Thyroid gland (tissue), 4 donors: Measurements from ENCODE around the gene ERVW-1. TPM values are rescaled to one million over a fixed set of nuclear protein-coding genes. Genes with fewer than 3 reads are reported as not detected.

Source experiments
- DNase-seq, 2 donors: peaks; one replicate each; pipeline ENCODE4 v3.0.0-alpha.2; 2019
- H3K27ac ChIP-seq, 3 donors: fragments of 200-600 bp; sonication (generic); 1 replicate in 2 of 3; 2 replicates in 1 of 3; pipeline ENCODE4 v1.5.1; 2016 to 2019; ENCODE audit warnings: mild to moderate bottlenecking in 1 of 3, moderate library complexity in 1 of 3
- H3K27me3 ChIP-seq: fragments of 200-600 bp; sonication (generic); one replicate; pipeline ENCODE4 v1.5.1; 2019
- H3K36me3 ChIP-seq, 2 donors: fragments of 200-600 bp; sonication (generic); one replicate each; pipeline ENCODE4 v1.5.1; 2016 to 2019
- H3K4me1 ChIP-seq, 2 donors: fragments of 200-600 bp; sonication (generic); one replicate each; pipeline ENCODE4 v1.5.1; 2017 to 2019
- H3K4me3 ChIP-seq, 3 donors: fragments of 200-600 bp; sonication (generic); replicated peaks in 1 of 3; 1 replicate in 2 of 3; 2 replicates in 1 of 3; pipeline ENCODE4 v1.5.1; 2016; ENCODE audit warnings: mild to moderate bottlenecking in 1 of 3
- H3K9me3 ChIP-seq: fragments of 200-600 bp; sonication (generic); one replicate; pipeline ENCODE4 v1.5.1; 2017
- POLR2A ChIP-seq, 2 donors: fragments of 450-650 bp; IDR thresholded peaks; one replicate each; pipeline ENCODE4 v1.6.1; 2017; ENCODE audit warnings: antibody characterized with exemption in 2 of 2, mild to moderate bottlenecking in 2 of 2, moderate library complexity in 1 of 2
- WGBS, 2 donors: methylation state at CpG; one replicate each; pipeline ENCODE4 v1.1.5; 2017; 5-methylcytosine and 5-hydroxymethylcytosine counted together
- intact Hi-C: fragments of 100-400 bp; cut with DNase I; formaldehyde crosslinking; loops from one replicate; pipeline ENCODE4 v1.15.1; 2023
- total RNA-seq, 4 donors: library from RNA; depleted of rRNA; stranded (reverse); fragments of >200 nt; gene quantifications; one replicate each; pipeline ENCODE4 v1.2.3, GENCODE V29; 2016
- TF ChIP-seq, protein P1 (sequence below), 6 experiments: fragments of 200-600 bp in 3 of 6; fragments of 450-650 bp in 3 of 6; sonication (generic) in 3 of 6; IDR thresholded peaks; one replicate each; pipeline ENCODE4 v1.5.1; 2016 to 2019; ENCODE audit warnings: antibody characterized with exemption in 6 of 6, mild to moderate bottlenecking in 2 of 6, inconsistent platforms in 1 of 6, moderate library complexity in 1 of 6

ERVW-1 gene
- total RNA-seq, 4 donors from 2014 or later = not detected

DNA sequence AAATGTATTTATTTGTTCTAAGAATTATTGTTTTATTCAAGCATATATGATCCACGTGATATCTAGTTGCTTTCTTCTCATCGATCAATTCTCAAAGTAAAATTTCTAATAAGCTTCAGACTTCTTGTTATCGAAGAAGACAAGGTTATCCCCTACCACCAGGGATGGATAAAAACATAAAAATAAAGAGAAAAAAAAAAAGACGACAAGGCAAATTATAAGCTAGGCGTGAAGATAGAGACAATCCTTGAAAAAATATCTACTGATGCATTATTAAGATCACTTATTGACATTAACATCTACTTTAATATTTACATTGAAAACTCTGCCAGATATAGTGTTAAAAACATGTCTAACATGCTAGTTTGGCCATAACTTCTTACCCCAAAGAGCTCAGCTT lies 31.2 kb upstream of the ERVW-1 start:
- DNase-seq = no peak
- no peak for TF ChIP-seq POLR2A (IDR thresholded peaks at IDR 0.05)
- 97% methylated on average over 5 of the region's 5 CpGs for WGBS, 2 donors
- Histone ChIP-seq H3K27ac (no peak overlapping the region), H3K27me3 (no peaks in the 10 kb centered on the region), H3K36me3 (peaks cover 8 to 20% of the 10 kb centered on the region in 2 donors), H3K9me3 (no peaks in the 10 kb centered on the region), H3K4me1 (no peaks in the 10 kb centered on the region), H3K4me3 (no peak overlapping the region)
- intact Hi-C loops = no loop called here

DNA sequence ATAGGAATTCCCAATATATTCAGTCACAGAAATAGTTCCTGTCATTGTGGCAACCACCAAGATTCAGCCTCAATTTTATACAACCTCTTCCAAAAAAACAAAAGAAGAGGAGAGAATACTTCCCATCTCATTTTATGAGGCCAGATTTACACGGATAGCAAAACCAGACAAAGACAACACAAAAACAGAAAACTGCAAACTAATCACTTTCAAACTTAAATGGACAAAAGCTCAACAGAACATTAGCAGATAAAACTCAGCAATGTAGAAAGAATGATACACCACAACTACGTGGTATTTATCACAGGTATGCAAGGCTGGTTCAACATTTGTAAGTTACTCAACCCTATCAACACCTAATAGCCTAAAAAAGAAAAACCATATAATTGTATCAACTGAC lies 28.6 kb upstream of the ERVW-1 start:
- Histone ChIP-seq H3K27ac (no peak overlapping the region), H3K27me3 (no peaks in the 10 kb centered on the region), H3K9me3 (no peaks in the 10 kb centered on the region), H3K4me1 (no peaks in the 10 kb centered on the region), H3K4me3 (no peak overlapping the region), H3K36me3 (peaks cover 9 to 21% of the 10 kb centered on the region in 2 donors)
- TF ChIP-seq POLR2A (IDR thresholded peaks at IDR 0.05) = no peak
- TF ChIP-seq, protein P1, sequence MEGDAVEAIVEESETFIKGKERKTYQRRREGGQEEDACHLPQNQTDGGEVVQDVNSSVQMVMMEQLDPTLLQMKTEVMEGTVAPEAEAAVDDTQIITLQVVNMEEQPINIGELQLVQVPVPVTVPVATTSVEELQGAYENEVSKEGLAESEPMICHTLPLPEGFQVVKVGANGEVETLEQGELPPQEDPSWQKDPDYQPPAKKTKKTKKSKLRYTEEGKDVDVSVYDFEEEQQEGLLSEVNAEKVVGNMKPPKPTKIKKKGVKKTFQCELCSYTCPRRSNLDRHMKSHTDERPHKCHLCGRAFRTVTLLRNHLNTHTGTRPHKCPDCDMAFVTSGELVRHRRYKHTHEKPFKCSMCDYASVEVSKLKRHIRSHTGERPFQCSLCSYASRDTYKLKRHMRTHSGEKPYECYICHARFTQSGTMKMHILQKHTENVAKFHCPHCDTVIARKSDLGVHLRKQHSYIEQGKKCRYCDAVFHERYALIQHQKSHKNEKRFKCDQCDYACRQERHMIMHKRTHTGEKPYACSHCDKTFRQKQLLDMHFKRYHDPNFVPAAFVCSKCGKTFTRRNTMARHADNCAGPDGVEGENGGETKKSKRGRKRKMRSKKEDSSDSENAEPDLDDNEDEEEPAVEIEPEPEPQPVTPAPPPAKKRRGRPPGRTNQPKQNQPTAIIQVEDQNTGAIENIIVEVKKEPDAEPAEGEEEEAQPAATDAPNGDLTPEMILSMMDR (IDR thresholded peaks at IDR 0.05) = no peak
- WGBS, 2 donors = 90 to 94% methylated on average over 2 of the region's 2 CpGs
- intact Hi-C loops = no loop called here
- DNase-seq = no peak

DNA sequence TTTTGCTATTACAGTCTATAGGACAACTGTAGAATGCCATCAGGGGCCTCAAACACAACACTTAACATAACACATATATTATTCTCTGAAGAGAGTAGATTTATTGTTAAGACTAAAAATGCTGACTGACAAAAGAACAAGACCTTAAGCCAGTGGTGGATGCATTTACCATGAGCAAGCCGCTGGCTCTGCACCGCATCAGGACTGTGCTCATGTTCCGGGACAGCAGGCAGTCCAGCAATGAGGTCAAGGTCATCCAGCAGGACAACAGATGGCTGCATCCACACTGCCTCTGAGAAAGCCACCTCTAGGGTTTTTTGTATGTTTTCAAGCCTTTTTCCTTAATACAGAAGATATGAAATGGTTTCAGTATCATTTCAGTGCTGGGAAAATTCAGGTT lies 26.8 kb upstream of the ERVW-1 start:
- Histone ChIP-seq H3K4me1 (no peaks in the 10 kb centered on the region), H3K27ac (no peak overlapping the region), H3K9me3 (no peaks in the 10 kb centered on the region), H3K27me3 (no peaks in the 10 kb centered on the region), H3K4me3 (no peak overlapping the region), H3K36me3 (peaks cover 18 to 30% of the 10 kb centered on the region in 2 donors)
- no peak for DNase-seq
- WGBS, 2 donors = 91 to 93% methylated on average over 3 of the region's 3 CpGs
- intact Hi-C loops = no loop called here
- TF ChIP-seq POLR2A (IDR thresholded peaks at IDR 0.05) = no peak
- TF ChIP-seq, protein P1 (IDR thresholded peaks at IDR 0.05) = no peak

DNA sequence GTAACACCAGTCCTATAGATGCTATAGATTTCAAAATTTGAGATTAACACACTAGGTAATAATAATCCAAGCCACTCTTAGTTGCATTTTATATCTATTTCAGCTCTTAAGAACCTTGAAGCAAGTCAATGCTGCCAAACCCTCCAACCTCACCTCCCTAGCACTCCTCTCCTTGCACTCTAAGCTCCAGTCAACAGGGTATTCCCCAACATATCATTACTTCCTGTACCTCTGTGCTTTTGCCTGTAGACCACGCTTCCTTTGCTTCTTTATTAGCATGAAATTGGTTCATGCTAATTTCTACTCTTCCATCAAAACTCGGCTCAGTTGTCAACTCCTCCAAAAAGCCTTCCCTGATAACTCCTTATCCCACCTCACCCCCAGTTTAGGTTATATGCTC lies 26.0 kb upstream of the ERVW-1 start:
- H3K36me3 ChIP-seq = peaks cover 26 to 30% of the 10 kb centered on the region in 2 donors
- no peak overlapping the region for H3K4me3 ChIP-seq
- intact Hi-C loops = no loop called here
- H3K9me3 ChIP-seq = no peaks in the 10 kb centered on the region
- no peaks in the 10 kb centered on the region for H3K4me1 ChIP-seq
- H3K27ac ChIP-seq = no peak overlapping the region
- WGBS, 2 donors = 92 to 95% methylated on average over 2 of the region's 2 CpGs
- no peak for DNase-seq
- TF ChIP-seq, protein P1 (IDR thresholded peaks at IDR 0.05) = no peak
- TF ChIP-seq POLR2A (IDR thresholded peaks at IDR 0.05) = no peak
- H3K27me3 ChIP-seq = no peaks in the 10 kb centered on the region

DNA sequence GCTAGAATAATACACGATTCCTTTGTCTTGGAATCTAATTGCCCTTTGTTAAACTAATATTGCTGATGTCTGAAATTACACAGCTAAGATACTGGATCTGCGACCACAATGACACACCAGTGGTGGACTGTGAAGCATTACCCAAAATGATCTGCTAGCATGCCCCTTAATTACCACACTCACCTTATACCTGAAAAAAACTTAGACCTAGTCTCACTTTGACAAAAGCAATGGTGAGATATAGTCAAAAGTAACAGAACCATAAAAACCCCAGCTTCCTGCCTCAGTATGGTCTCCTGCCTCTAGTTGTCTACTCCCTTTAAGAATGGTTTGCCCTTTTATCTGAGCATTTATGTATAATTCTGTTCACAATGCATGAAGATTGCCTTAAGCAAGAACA lies 20.8 kb upstream of the ERVW-1 start:
- intact Hi-C loops = no loop called here
- DNase-seq = no peak
- no peaks in the 10 kb centered on the region for H3K4me1 ChIP-seq
- no peaks in the 10 kb centered on the region for H3K9me3 ChIP-seq
- no peak overlapping the region for H3K27ac ChIP-seq
- peaks cover 24 to 36% of the 10 kb centered on the region in 2 donors for H3K36me3 ChIP-seq
- H3K4me3 ChIP-seq = no peak overlapping the region
- 89 to 93% methylated on average over 2 of the region's 2 CpGs for WGBS, 2 donors
- no peak for TF ChIP-seq POLR2A (IDR thresholded peaks at IDR 0.05)
- TF ChIP-seq, protein P1 (IDR thresholded peaks at IDR 0.05) = no peak
- H3K27me3 ChIP-seq = no peaks in the 10 kb centered on the region

DNA sequence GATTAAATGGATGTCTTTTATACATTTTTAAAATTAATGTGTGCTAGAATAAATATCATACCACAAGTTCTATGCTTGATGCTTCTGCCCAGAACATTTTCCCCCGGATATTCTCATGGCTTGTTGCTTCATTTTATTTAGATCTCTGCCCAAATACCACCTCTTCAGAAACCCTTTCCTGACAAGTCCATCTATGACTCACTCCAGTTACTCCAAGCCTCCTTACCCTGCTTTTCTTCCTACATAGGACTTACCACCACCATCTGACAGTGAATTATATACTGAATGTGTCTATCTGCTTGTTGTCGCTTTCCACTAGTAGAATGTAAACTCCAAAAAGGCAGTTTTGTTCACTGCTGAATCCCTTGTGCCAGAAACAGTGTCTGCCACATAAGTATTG lies 19.1 kb upstream of the ERVW-1 start:
- WGBS, 2 donors = 94 to 95% methylated on average over 2 of the region's 2 CpGs
- DNase-seq = no peak
- Histone ChIP-seq H3K36me3 (peaks cover 36 to 45% of the 10 kb centered on the region in 2 donors), H3K27ac (no peak overlapping the region), H3K9me3 (no peaks in the 10 kb centered on the region), H3K4me3 (no peak overlapping the region), H3K4me1 (no peaks in the 10 kb centered on the region), H3K27me3 (no peaks in the 10 kb centered on the region)
- intact Hi-C loops = no loop called here
- no peak for TF ChIP-seq POLR2A (IDR thresholded peaks at IDR 0.05)
- TF ChIP-seq, protein P1 (IDR thresholded peaks at IDR 0.05) = no peak
